Right cardiac atrium (tissue), 5 donors: ENCODE measurements around the gene LGALS8. TPM values are rescaled to one million over a fixed set of nuclear protein-coding genes. Genes with fewer than 3 reads are reported as not detected.
"Not testable (repeated sequence)": the region's sequence is repeated elsewhere in the genome, so short reads cannot be mapped to it uniquely, and the experiment has no call there.

ENCODE experiments used
- ATAC-seq, 2 donors: fragments of 200-7000 bp; cut with Tn5 transposase; one replicate each; pipeline versions ENCODE4 v1.8.0 to v1.9.1; 2020; ENCODE audit warnings: moderate library complexity in 2 of 2, mild to moderate bottlenecking in 1 of 2
- DNase-seq, 3 donors: peaks; one replicate each; pipeline ENCODE4 v3.0.0-alpha.2; 2020
- H3K27ac ChIP-seq: one replicate; pipeline ENCODE4 v1.5.1; 2013; ENCODE audit warnings: mild to moderate bottlenecking, low read length, control low read depth, moderate library complexity
- H3K27me3 ChIP-seq: one replicate; pipeline ENCODE4 v1.6.1; 2013; ENCODE audit not compliant: control insufficient read depth, insufficient read depth
- H3K4me1 ChIP-seq: one replicate; pipeline ENCODE4 v1.6.1; 2013; ENCODE audit warnings: low read length; ENCODE audit not compliant: control insufficient read depth, insufficient read depth
- H3K4me3 ChIP-seq: one replicate; pipeline ENCODE4 v1.5.1; 2013; ENCODE audit warnings: low read length, control low read depth
- H3K9me3 ChIP-seq: one replicate; pipeline ENCODE4 v1.6.1; 2013; ENCODE audit warnings: low read length; ENCODE audit not compliant: control insufficient read depth
- WGBS: extraction: QIAGEN DNeasy Blood & Tissue Kit; methylation state at CpG from one replicate; pipeline ENCODE4 v1.1.7; 2013; 5-methylcytosine and 5-hydroxymethylcytosine counted together
- intact Hi-C, 4 donors: fragments of 100-400 bp; cut with DNase I; formaldehyde crosslinking; loops; one replicate each; pipeline versions ENCODE4 v1.11.0 to v1.14.0; 2022 to 2023
- long read RNA-seq, 4 donors: library from polyadenylated mRNA; unstranded; transcript quantifications; one replicate each; pipeline ENCODE4 v2.0.0, GENCODE V29; 2020 to 2021
- polyA plus RNA-seq: library from polyadenylated mRNA; stranded (reverse); fragments of 200-250 nt; gene quantifications from one replicate; pipeline ENCODE4 v1.2.3, GENCODE V29; 2013
- total RNA-seq, 4 donors: library from RNA; stranded (reverse); fragmentation: NEBNext Ultra II Directional; extraction: Animal tissue kit (Norgen Biotek cat#: 25700); gene quantifications; one replicate each; pipeline ENCODE4 v1.2.1, GENCODE V29; 2021
- donor health status: healthy with polysubstance abuse.
- donor health status: DM: no; HTN: yes; CAD: no.
- donor health status: DM: no; HTN: no; CAD: no.
- donor health status: DM: no; HTN: yes; CAD: no; lungs with severe emphysema.
- donor health status: DM: yes; HTN: yes; CAD: no.

The LGALS8 gene
- total RNA-seq (10 to 100 TPM; 61.0 to 67.5 (median 62.9) TPM), polyA plus RNA-seq (40.1 TPM)
- long read RNA-seq, donor 1, full-length matches to known transcripts = 51 of 72 reads
- long read RNA-seq, donor 1, partial matches to known transcripts = 15 of 72 reads
- long read RNA-seq, donor 1, other reads (novel, unspliced or antisense) = 6 of 72 reads
- long read RNA-seq, donor 2, full-length matches to known transcripts = 17 of 26 reads
- long read RNA-seq, donor 2, partial matches to known transcripts = 4 of 26 reads
- long read RNA-seq, donor 2, other reads (novel, unspliced or antisense) = 5 of 26 reads
- long read RNA-seq, donor 3, full-length matches to known transcripts = 131 of 180 reads
- long read RNA-seq, donor 3, partial matches to known transcripts = 23 of 180 reads
- long read RNA-seq, donor 3, other reads (novel, unspliced or antisense) = 26 of 180 reads
- long read RNA-seq, donor 4, full-length matches to known transcripts = 28 of 34 reads
- long read RNA-seq, donor 4, partial matches to known transcripts = 2 of 34 reads
- long read RNA-seq, donor 4, other reads (novel, unspliced or antisense) = 4 of 34 reads

- Histone ChIP-seq H3K4me1 (no peaks in the 10 kb centered on the region), H3K27ac (peak within 1 kb of the TSS; percentile 76), H3K27me3 (no peaks in the 10 kb centered on the region), H3K9me3 (no peaks in the 10 kb centered on the region), H3K4me3 (peak within 1 kb of the TSS; percentile 71)
- under 1% methylated on average over 35 of the region's 35 CpGs for WGBS
- peak; percentile 96 to 97 for ATAC-seq
- intact Hi-C loops = no loop called here
- peak; percentile 94 to 97 (median 97) for DNase-seq
Observed at GRCh38 chr1:236523704-236524141, at the start of gene LGALS8. LGALS8 (plus strand) TSS chr1:236523982; CDS start chr1:236526071, 2,089 bp downstream.

- H3K9me3 ChIP-seq = no peaks in the 10 kb centered on the region
- H3K27me3 ChIP-seq = no peaks in the 10 kb centered on the region
- DNase-seq (no peak), ATAC-seq (no peak)
- no peak overlapping the region for H3K4me3 ChIP-seq
- 94% methylated on average over 5 of the region's 5 CpGs for WGBS
- no peak overlapping the region for H3K27ac ChIP-seq
- peaks cover 3% of the 10 kb centered on the region for H3K4me1 ChIP-seq
- intact Hi-C loops = no loop called here
Observed at GRCh38 chr1:236476019-236476418, 47.8 kb upstream of the LGALS8 start.

- H3K9me3 ChIP-seq = no peaks in the 10 kb centered on the region
- no peaks in the 10 kb centered on the region for H3K4me1 ChIP-seq
- ATAC-seq (no peak), DNase-seq (no peak)
- H3K27me3 ChIP-seq = no peaks in the 10 kb centered on the region
- intact Hi-C loops = no loop called here
- no peak overlapping the region for H3K4me3 ChIP-seq
- H3K27ac ChIP-seq = no peak overlapping the region
- WGBS = 84% methylated on average over 5 of the region's 5 CpGs
Observed at GRCh38 chr1:236480758-236481436, 42.9 kb upstream of the LGALS8 start.

GRCh38 chr1:236484310-236484971 is 39.3 kb upstream of the LGALS8 start:
- Histone ChIP-seq H3K4me3 (no peak overlapping the region), H3K27ac (no peak overlapping the region), H3K9me3 (no peaks in the 10 kb centered on the region), H3K4me1 (no peaks in the 10 kb centered on the region), H3K27me3 (no peaks in the 10 kb centered on the region)
- intact Hi-C loops = no loop called here
- DNase-seq (no peak), ATAC-seq (no peak)
- 87% methylated on average over 14 of the region's 14 CpGs for WGBS

- intact Hi-C loops = loop anchor here in 1 of 4 donors (5.0 kb wide), 1 partner anchor 379 kb away; no protein-coding TSS in a partner anchor
- H3K4me1 ChIP-seq = no peaks in the 10 kb centered on the region
- H3K4me3 ChIP-seq = no peak overlapping the region
- 63% methylated on average over 4 of the region's 4 CpGs for WGBS
- H3K27ac ChIP-seq = no peak overlapping the region
- no peaks in the 10 kb centered on the region for H3K27me3 ChIP-seq
- H3K9me3 ChIP-seq = no peaks in the 10 kb centered on the region
- no peak for ATAC-seq
- DNase-seq = no peak
Observed at GRCh38 chr1:236486356-236487002, 37.3 kb upstream of the LGALS8 start.

- not testable (repeated sequence) for H3K4me1 ChIP-seq, H3K4me3 ChIP-seq, H3K9me3 ChIP-seq, H3K27ac ChIP-seq, DNase-seq, H3K27me3 ChIP-seq, ATAC-seq
- WGBS = 92% methylated on average over 3 of the region's 3 CpGs
- intact Hi-C loops = loop anchor here in 1 of 4 donors (5.0 kb wide), 1 partner anchor 382 kb away; no protein-coding TSS in a partner anchor
Observed at GRCh38 chr1:236489161-236489560, 34.6 kb upstream of the LGALS8 start.

GRCh38 chr1:236489710-236490377 is 33.9 kb upstream of the LGALS8 start:
- DNase-seq = peak in 1 of 3 donors; percentile 43
- Histone ChIP-seq H3K27me3 (no peaks in the 10 kb centered on the region), H3K4me3 (no peak overlapping the region), H3K27ac (no peak overlapping the region), H3K9me3 (no peaks in the 10 kb centered on the region), H3K4me1 (no peaks in the 10 kb centered on the region)
- WGBS = 28% methylated on average over 11 of the region's 11 CpGs
- intact Hi-C loops = loop anchor here (2.0 to 5.0 kb wide), 3 partner anchors 378 to 383 kb away; no protein-coding TSS in a partner anchor
- ATAC-seq = peak; percentile 56 to 71

GRCh38 chr1:236491469-236492136 is 32.2 kb upstream of the LGALS8 start:
- Histone ChIP-seq H3K4me1 (no peaks in the 10 kb centered on the region), H3K27me3 (no peaks in the 10 kb centered on the region), H3K27ac (no peak overlapping the region), H3K4me3 (no peak overlapping the region), H3K9me3 (no peaks in the 10 kb centered on the region)
- WGBS = 63% methylated on average over 10 of the region's 10 CpGs
- no peak for ATAC-seq
- intact Hi-C loops = loop anchor here in 3 of 4 donors (2.0 to 5.0 kb wide), 3 partner anchors 379 to 384 kb away; no protein-coding TSS in a partner anchor
- DNase-seq = no peak

- no peak overlapping the region for H3K4me3 ChIP-seq
- H3K9me3 ChIP-seq = no peaks in the 10 kb centered on the region
- no peaks in the 10 kb centered on the region for H3K27me3 ChIP-seq
- H3K4me1 ChIP-seq = no peaks in the 10 kb centered on the region
- WGBS = 94% methylated on average over 2 of the region's 2 CpGs
- DNase-seq (no peak), ATAC-seq (no peak)
- intact Hi-C loops = loop anchor here in 2 of 4 donors (5.0 kb wide), 2 partner anchors 380 to 385 kb away; no protein-coding TSS in a partner anchor
- H3K27ac ChIP-seq = no peak overlapping the region
Observed at GRCh38 chr1:236492378-236492777, 31.4 kb upstream of the LGALS8 start.
